Endodermal cell (in vitro differentiated cells): ENCODE measurements around the gene PPA2. TPM values are rescaled to one million over a fixed set of nuclear protein-coding genes. Genes with fewer than 3 reads are reported as not detected.

Experiments
- DNase-seq: peaks from one replicate; pipeline ENCODE4 v3.0.0-alpha.2; 2017
- H3K27ac ChIP-seq: 2 replicates; pipeline ENCODE4 v1.5.1; 2013; ENCODE audit warnings: mild to moderate bottlenecking, low read depth, low read length, moderate library complexity
- H3K27me3 ChIP-seq: 2 replicates; pipeline ENCODE4 v1.6.1; 2013; ENCODE audit warnings: mild to moderate bottlenecking, low read length, moderate library complexity; ENCODE audit not compliant: insufficient read depth, control insufficient read depth, poor library complexity, severe bottlenecking
- H3K36me3 ChIP-seq: 2 replicates; pipeline ENCODE4 v1.7.0; 2013; ENCODE audit warnings: mild to moderate bottlenecking, low read length, moderate library complexity; ENCODE audit not compliant: control insufficient read depth, insufficient read depth
- H3K4me1 ChIP-seq: one replicate; pipeline ENCODE4 v1.7.0; 2013; ENCODE audit warnings: low read length; ENCODE audit not compliant: control insufficient read depth, insufficient read depth
- H3K4me3 ChIP-seq: 2 replicates; pipeline ENCODE4 v1.5.1; 2013; ENCODE audit warnings: mild to moderate bottlenecking, low read length, moderate library complexity
- H3K9ac ChIP-seq: 2 replicates; pipeline ENCODE4 v1.6.1; 2013; ENCODE audit warnings: mild to moderate bottlenecking, low read length, moderate library complexity; ENCODE audit not compliant: poor library complexity, severe bottlenecking; ENCODE audit errors: extremely low read depth
- H3K9me3 ChIP-seq: 2 replicates; pipeline ENCODE4 v1.6.1; 2013; ENCODE audit warnings: mild to moderate bottlenecking, low read length, moderate library complexity; ENCODE audit not compliant: control insufficient read depth
- H3K27ac Mint-ChIP-seq: 2 replicates; pipeline ENCODE4 v1.8.0; 2020; ENCODE audit warnings: mixed read lengths
- H3K27me3 Mint-ChIP-seq: 2 replicates; pipeline ENCODE4 v1.8.0; 2021; ENCODE audit warnings: mild to moderate bottlenecking, mixed read lengths; ENCODE audit not compliant: insufficient read depth
- H3K36me3 Mint-ChIP-seq: 2 replicates; pipeline ENCODE4 v1.8.0; 2020; ENCODE audit warnings: low read depth, mixed read lengths
- H3K4me1 Mint-ChIP-seq: 2 replicates; pipeline ENCODE4 v1.8.0; 2020; ENCODE audit warnings: mixed read lengths
- H3K4me3 Mint-ChIP-seq: 2 replicates; pipeline ENCODE4 v1.8.0; 2020; ENCODE audit warnings: mild to moderate bottlenecking, moderate library complexity, mixed read lengths
- H3K9me3 Mint-ChIP-seq: 2 replicates; pipeline ENCODE4 v1.8.0; 2020; ENCODE audit warnings: mild to moderate bottlenecking, mixed read lengths
- CTCF ChIP-seq: fragments of 200-600 bp; sonication (generic); conservative IDR thresholded peaks from 2 replicates; pipeline ENCODE4 v1.5.0; 2021; ENCODE audit warnings: antibody characterized with exemption, mild to moderate bottlenecking
- WGBS, 2 experiments: methylation state at CpG; one replicate each; pipeline versions ENCODE4 v1.1.5 to v1.1.7; 2013; ENCODE audit warnings: missing lambda C conversion rate in 2 of 2, mixed read lengths in 1 of 2; ENCODE audit not compliant: insufficient coverage in 1 of 2, insufficient read length in 1 of 2; 5-methylcytosine and 5-hydroxymethylcytosine counted together
- total RNA-seq, 2 donors: library from RNA; stranded (reverse); fragmentation: NEBNext Ultra II Directional in 1 of 2; extraction: Animal tissue kit (Norgen Biotek cat#: 25700) in 1 of 2; gene quantifications; 2 replicates in 1 of 2; 3 replicates in 1 of 2; pipeline ENCODE4 v1.2.1, GENCODE V29; 2021

Gene PPA2
- total RNA-seq, 2 donors from 2014 or later = 90.7 to 133 TPM

DNA sequence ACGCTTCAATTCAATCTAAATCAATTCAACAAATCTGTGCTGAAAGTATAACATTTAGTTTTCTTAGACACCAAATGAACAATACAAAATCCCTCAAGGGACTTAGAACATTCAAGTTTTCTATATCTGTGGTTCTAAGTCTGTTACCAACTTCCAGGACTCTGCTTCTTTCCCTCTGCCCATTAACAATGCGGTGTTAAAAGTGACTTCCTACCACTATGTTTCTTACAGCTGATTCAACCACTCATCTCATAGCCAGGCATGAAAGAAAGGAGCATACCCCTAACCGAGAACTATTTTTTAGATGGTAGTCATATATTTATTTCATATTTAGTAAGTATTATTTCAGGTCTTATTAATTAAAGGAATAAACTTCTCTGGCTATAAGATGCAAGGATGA is 38.9 kb downstream of the PPA2 start:
- Histone ChIP-seq H3K27ac (no peak overlapping the region), H3K9ac (no peak overlapping the region), H3K9me3 (peaks cover 6% of the 10 kb centered on the region), H3K4me1 (no peaks in the 10 kb centered on the region), H3K36me3 (peaks cover 62% of the 10 kb centered on the region), H3K27me3 (no peaks in the 10 kb centered on the region), H3K4me3 (no peak overlapping the region)
- Mint-ChIP-seq H3K27me3 (no peaks in the 10 kb centered on the region), H3K4me1 (no peaks in the 10 kb centered on the region), H3K36me3 (peaks cover 58% of the 10 kb centered on the region), H3K9me3 (no peaks in the 10 kb centered on the region), H3K27ac (no peak overlapping the region), H3K4me3 (no peak overlapping the region)
- TF ChIP-seq CTCF = no peak
- DNase-seq = no peak
- WGBS, 2 experiments = 89% methylated on average over 2 of the region's 3 CpGs

GRCh38 chr4:105433421-105433820 is 40.4 kb downstream of the PPA2 start:
- DNase-seq = no peak
- no peaks in the 10 kb centered on the region for H3K27me3 Mint-ChIP-seq
- Histone ChIP-seq H3K36me3 (peaks cover 69% of the 10 kb centered on the region), H3K27ac (no peak overlapping the region), H3K27me3 (no peaks in the 10 kb centered on the region), H3K9ac (no peak overlapping the region), H3K4me1 (no peaks in the 10 kb centered on the region), H3K4me3 (no peak overlapping the region), H3K9me3 (peaks cover 6% of the 10 kb centered on the region)
- peaks cover 64% of the 10 kb centered on the region for H3K36me3 Mint-ChIP-seq
- no peak for TF ChIP-seq CTCF
- H3K4me1 Mint-ChIP-seq = no peaks in the 10 kb centered on the region
- 17 to 81% methylated on average over 1 to 3 of the region's 3 CpGs for WGBS, 2 experiments
- H3K4me3 Mint-ChIP-seq = no peak overlapping the region
- no peaks in the 10 kb centered on the region for H3K9me3 Mint-ChIP-seq
- no peak overlapping the region for H3K27ac Mint-ChIP-seq

DNA sequence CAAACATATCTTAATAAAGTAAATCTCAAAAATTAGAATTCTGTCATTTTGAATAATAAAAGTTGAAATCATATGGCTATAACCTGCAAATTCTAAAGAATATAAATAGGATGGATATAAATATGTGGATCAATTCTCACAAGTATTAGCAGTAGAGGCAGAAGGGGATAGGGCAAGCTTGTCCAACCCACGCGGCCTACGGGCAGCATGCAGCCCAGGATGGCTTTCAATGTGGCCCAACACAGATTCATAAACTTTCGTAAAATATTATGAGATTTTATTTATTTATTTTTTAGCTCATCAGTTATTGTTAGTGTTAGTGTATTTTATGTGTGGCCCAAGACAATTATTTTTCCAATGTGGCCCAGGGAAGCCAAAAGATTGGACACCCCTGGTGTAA is 41.4 kb downstream of the PPA2 start:
- H3K27ac ChIP-seq = no peak overlapping the region
- no peak overlapping the region for H3K4me3 ChIP-seq
- no peaks in the 10 kb centered on the region for H3K4me1 Mint-ChIP-seq
- TF ChIP-seq CTCF = no peak
- H3K27ac Mint-ChIP-seq = no peak overlapping the region
- H3K9me3 Mint-ChIP-seq = no peaks in the 10 kb centered on the region
- no peaks in the 10 kb centered on the region for H3K27me3 Mint-ChIP-seq
- WGBS, 2 experiments = 90% methylated on average over 4 of the region's 4 CpGs; no CpG with 5 or more reads in 1 of the 2 experiments
- H3K27me3 ChIP-seq = no peaks in the 10 kb centered on the region
- H3K4me1 ChIP-seq = no peaks in the 10 kb centered on the region
- peaks cover 6% of the 10 kb centered on the region for H3K9me3 ChIP-seq
- no peak for DNase-seq
- no peak overlapping the region for H3K4me3 Mint-ChIP-seq
- peaks cover 66% of the 10 kb centered on the region for H3K36me3 Mint-ChIP-seq
- peaks cover 63% of the 10 kb centered on the region for H3K36me3 ChIP-seq
- no peak overlapping the region for H3K9ac ChIP-seq
